Measurements from ENCODE around the gene BRSK1.

GRCh38 chr19:55302318-55302703 lies 18.5 kb downstream of the BRSK1 start:
- no peak for TF ChIP-seq CTCF (IDR thresholded peaks at IDR 0.05)
- TF ChIP-seq EZH2 (IDR thresholded peaks at IDR 0.05) = no peak

All from neural progenitor cell (in vitro differentiated cells).